Measurements from ENCODE around the gene MARCHF2.

The MARCHF2 gene

DNA sequence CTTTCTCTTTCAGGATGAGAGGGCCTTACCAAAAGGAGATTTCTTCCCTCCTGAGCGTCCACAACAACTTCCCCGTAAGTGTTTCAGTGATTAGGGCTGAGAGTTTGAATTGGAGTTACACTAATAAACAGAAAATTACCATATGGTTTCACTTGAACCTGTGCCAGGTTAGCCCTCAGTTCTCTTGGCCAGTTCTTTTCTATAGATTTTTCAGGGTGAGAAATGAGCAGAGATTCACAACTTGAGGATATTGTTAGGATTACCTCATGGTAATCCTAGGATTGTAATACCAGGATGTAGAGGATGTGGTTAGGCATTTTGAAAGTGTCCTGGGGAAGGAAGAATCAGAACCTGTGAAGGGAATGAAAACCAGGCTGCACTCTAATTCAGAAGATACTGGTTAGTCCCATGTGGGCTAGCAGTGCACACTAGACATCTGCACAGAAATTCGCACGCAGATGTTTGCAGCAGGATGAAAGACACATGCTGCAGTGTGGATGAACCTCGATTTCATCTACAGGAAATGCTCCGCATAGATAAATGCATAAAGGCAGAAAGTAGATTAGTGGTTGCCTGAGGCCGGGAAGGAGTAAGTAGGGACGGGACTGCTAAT, 55.8 kb downstream of the MARCHF2 start:
- CTCF ChIA-PET, result no interaction called here
- TF ChIP-seq L3MBTL2 (conservative IDR thresholded peaks at IDR 0.05), result no peak
- no peak for TF ChIP-seq BHLHE40 (IDR thresholded peaks at IDR 0.05; ENCODE audit: borderline replicate concordance)
- no peak for TF ChIP-seq FOXK2 (IDR thresholded peaks at IDR 0.05)
- no peak for TF ChIP-seq NFRKB (IDR thresholded peaks at IDR 0.05)
- TF ChIP-seq SP1 (IDR thresholded peaks at IDR 0.05), result no peak
- no peak for TF ChIP-seq SUZ12 (IDR thresholded peaks at IDR 0.05)
- no peak for TF ChIP-seq LEF1 (IDR thresholded peaks at IDR 0.05; ENCODE audit: borderline replicate concordance)
- TF ChIP-seq FOXA1 (IDR thresholded peaks at IDR 0.05), result no peak
- DNase-seq (ENCODE audit: extremely low spot score), result no peak
- POLR2A ChIA-PET, result no interaction called here

DNA sequence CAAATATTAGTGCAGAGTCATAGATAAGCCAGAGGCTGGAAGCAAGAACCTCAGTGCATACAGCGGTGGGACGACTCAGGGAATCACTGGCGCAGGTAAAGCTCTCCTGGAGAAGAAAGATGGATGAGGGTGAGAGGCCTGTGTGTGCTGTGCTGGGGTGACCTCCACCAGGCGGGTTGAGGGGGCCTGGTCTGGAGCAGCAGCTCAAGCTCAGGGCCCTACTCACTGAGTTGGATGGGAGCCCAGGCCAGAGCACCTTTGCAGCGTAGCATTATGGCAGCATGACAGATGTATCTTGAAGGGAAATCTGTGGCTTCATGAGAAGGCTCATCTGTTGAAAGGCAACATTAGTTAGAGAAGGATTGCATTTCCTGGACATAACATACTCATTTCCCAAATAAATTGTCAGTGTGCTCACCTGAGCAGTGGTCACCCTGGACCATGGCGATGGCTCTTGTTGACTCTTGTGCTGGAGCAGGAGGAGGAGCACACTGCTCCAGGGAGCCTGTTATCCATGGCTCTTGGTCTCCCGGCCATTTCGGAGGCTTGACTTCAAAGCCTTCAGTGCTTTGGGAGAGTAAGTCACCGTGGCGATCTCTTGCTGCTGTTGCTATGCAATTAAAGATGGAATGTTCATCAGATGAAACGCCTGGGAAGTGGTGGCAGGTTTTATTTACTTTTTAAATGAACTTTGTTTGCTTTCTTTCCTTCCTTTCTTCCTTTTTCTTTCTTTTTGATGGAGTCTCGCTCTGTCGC, 56.7 kb downstream of the MARCHF2 start:
- CTCF ChIA-PET, result interaction anchor here (0.6 kb wide), 1 partner anchor 111 kb away, joined by 3 read pairs; no protein-coding TSS in a partner anchor
- POLR2A ChIA-PET, result no interaction called here
- no peak for DNase-seq (ENCODE audit: extremely low spot score)
- no peak for TF ChIP-seq TARDBP (IDR thresholded peaks at IDR 0.05)
- TF ChIP-seq, protein P1, sequence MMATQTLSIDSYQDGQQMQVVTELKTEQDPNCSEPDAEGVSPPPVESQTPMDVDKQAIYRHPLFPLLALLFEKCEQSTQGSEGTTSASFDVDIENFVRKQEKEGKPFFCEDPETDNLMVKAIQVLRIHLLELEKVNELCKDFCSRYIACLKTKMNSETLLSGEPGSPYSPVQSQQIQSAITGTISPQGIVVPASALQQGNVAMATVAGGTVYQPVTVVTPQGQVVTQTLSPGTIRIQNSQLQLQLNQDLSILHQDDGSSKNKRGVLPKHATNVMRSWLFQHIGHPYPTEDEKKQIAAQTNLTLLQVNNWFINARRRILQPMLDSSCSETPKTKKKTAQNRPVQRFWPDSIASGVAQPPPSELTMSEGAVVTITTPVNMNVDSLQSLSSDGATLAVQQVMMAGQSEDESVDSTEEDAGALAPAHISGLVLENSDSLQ (IDR thresholded peaks at IDR 0.05), result no peak
- no peak for TF ChIP-seq HDGF (IDR thresholded peaks at IDR 0.05; ENCODE audit: borderline replicate concordance)
- TF ChIP-seq SUZ12 (IDR thresholded peaks at IDR 0.05), result no peak
- TF ChIP-seq LEF1 (IDR thresholded peaks at IDR 0.05; ENCODE audit: borderline replicate concordance), result no peak
- TF ChIP-seq ARNT (IDR thresholded peaks at IDR 0.05), result no peak
- no peak for TF ChIP-seq FOXA1 (IDR thresholded peaks at IDR 0.05)
- TF ChIP-seq FOXK2 (IDR thresholded peaks at IDR 0.05), result no peak
- no peak for TF ChIP-seq SP1 (IDR thresholded peaks at IDR 0.05)
- no peak for TF ChIP-seq L3MBTL2 (conservative IDR thresholded peaks at IDR 0.05)
- TF ChIP-seq FOXM1 (IDR thresholded peaks at IDR 0.05; ENCODE audit: borderline replicate concordance), result no peak
- TF ChIP-seq NFRKB (IDR thresholded peaks at IDR 0.05), result no peak

DNA sequence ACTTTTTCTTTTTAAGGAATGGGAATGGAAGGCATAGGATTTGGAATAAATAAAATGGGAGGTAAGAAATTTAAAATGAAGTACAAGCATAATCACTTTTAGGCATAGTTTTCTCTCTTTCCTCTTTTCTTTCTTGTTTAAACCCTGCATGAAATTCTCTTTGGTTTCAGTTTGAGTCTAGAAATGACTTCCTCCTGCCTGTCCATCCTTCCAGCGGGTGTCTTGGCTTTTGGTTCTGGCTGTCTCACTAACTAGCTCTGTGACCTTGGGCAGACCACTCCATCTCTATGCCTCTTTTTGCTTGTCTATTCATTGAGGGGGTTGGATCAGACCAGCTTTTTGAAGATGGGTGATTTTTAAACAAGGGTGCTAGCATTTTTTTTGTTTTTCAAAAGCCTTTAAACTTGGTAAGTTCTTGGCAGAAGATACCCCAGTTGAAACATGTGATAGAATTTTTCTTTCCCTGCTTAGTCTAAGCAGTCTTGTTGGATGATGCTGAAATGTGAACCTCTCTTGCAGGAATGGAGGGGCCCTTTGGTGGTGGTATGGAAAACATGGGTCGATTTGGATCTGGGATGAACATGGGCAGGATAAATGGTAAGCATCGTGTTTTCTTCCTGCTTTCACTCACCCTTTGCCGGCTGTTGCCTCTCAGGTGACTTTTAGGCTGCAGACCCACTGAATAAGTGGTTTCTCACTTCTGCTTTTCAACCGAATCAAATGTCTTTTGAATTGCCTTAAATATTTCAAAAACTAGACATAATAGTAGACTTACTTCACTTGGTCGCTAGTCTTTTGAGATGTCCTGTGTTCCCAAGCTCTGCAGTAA, 60.8 kb downstream of the MARCHF2 start:
- POLR2A ChIA-PET, result no interaction called here
- CTCF ChIA-PET, result no interaction called here
- TF ChIP-seq FOXA1 (IDR thresholded peaks at IDR 0.05) (no peak), TARDBP (IDR thresholded peaks at IDR 0.05) (no peak), ELF4 (IDR thresholded peaks at IDR 0.05) (no peak), FOXK2 (IDR thresholded peaks at IDR 0.05) (no peak), NFRKB (IDR thresholded peaks at IDR 0.05) (no peak), FOXM1 (IDR thresholded peaks at IDR 0.05; ENCODE audit: borderline replicate concordance) (no peak), SUZ12 (IDR thresholded peaks at IDR 0.05) (no peak), ZNF384 (IDR thresholded peaks at IDR 0.05) (no peak), CTBP1 (IDR thresholded peaks at IDR 0.05; ENCODE audit: borderline replicate concordance) (no peak), BHLHE40 (IDR thresholded peaks at IDR 0.05; ENCODE audit: borderline replicate concordance) (no peak)
- no peak for DNase-seq (ENCODE audit: extremely low spot score)

DNA sequence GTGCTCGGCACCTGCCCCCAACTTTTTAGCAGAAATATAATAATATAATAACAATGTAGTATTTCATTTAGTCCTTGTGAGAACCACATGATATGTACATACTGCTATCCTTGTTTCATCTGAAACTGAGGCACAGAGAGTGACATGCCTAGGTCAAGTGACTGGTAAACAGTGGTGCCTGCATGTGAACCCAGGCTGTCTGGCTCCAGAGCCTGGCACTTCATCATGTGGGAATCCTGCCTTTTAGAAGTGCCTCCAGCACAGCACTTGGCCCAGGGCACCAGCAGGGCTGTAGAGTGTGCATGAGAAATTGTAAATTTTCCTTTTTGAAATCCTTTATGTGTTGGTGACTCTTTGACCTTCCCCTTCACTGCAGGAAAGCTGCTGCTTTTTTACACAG, 61.9 kb downstream of the MARCHF2 start:
- ChIA-PET POLR2A (no interaction called here), CTCF (no interaction called here)
- TF ChIP-seq FOXM1 (IDR thresholded peaks at IDR 0.05; ENCODE audit: borderline replicate concordance) (no peak), LEF1 (IDR thresholded peaks at IDR 0.05; ENCODE audit: borderline replicate concordance) (no peak), ZNF384 (IDR thresholded peaks at IDR 0.05) (no peak), ELF4 (IDR thresholded peaks at IDR 0.05) (no peak), TARDBP (IDR thresholded peaks at IDR 0.05) (no peak), L3MBTL2 (conservative IDR thresholded peaks at IDR 0.05) (no peak), SP1 (IDR thresholded peaks at IDR 0.05) (no peak), BHLHE40 (IDR thresholded peaks at IDR 0.05; ENCODE audit: borderline replicate concordance) (no peak), FOXK2 (IDR thresholded peaks at IDR 0.05) (no peak), FOXA1 (IDR thresholded peaks at IDR 0.05) (no peak)
- DNase-seq (ENCODE audit: extremely low spot score), result no peak

DNA sequence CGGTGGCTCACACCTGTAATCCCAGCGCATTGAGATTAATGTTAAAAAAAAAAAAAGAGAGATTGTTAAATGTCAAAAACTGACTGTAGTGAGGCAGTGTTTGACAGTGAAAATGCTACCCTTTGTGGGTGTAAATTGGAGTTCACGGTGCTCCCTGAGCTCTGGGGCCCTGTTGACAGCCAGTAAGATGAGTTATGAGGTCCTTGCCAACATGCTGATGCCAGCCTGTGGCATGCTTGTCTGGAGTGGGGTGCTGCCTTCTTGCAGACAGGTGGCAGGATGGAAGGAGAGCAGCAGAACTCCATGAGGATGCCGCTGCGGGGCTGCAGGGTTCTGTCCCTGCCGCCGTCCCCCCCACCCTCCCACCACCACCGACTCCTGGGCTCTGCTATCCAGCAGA, 63.4 kb downstream of the MARCHF2 start:
- TF ChIP-seq ELF4 (IDR thresholded peaks at IDR 0.05) (no peak), ZNF384 (IDR thresholded peaks at IDR 0.05) (no peak), SP1 (IDR thresholded peaks at IDR 0.05) (no peak), FOXM1 (IDR thresholded peaks at IDR 0.05; ENCODE audit: borderline replicate concordance) (no peak), FOXA1 (IDR thresholded peaks at IDR 0.05) (no peak), NFRKB (IDR thresholded peaks at IDR 0.05) (no peak), LEF1 (IDR thresholded peaks at IDR 0.05; ENCODE audit: borderline replicate concordance) (no peak), CTBP1 (IDR thresholded peaks at IDR 0.05; ENCODE audit: borderline replicate concordance) (no peak), BHLHE40 (IDR thresholded peaks at IDR 0.05; ENCODE audit: borderline replicate concordance) (no peak)
- TF ChIP-seq, protein P1 (IDR thresholded peaks at IDR 0.05), result no peak
- CTCF ChIA-PET, result no interaction called here
- no peak for DNase-seq (ENCODE audit: extremely low spot score)
- POLR2A ChIA-PET, result no interaction called here

DNA sequence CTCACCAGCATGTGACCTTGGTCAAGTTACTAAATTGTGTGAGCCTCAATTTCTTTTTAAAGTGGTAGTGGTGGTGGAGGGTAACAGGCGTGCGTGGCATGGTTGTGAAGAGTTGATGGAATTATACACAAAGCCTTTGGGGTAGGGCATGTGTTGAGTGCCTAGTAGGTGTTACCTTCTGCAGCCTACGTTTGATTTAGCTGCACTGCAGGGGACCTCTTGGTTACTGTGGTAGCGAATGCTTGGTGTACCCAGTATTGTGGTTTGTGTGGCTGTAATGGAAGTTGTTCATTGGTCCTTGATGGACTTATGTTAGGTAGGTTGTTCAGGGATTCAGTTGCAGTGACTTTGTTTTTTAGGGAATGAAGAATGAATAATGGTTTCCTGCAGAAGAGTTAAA, 64.8 kb downstream of the MARCHF2 start:
- no peak for DNase-seq (ENCODE audit: extremely low spot score)
- TF ChIP-seq NFRKB (IDR thresholded peaks at IDR 0.05) (no peak), CTBP1 (IDR thresholded peaks at IDR 0.05; ENCODE audit: borderline replicate concordance) (no peak), ARNT (IDR thresholded peaks at IDR 0.05) (no peak), L3MBTL2 (conservative IDR thresholded peaks at IDR 0.05) (no peak), ZNF384 (IDR thresholded peaks at IDR 0.05) (no peak), FOXK2 (IDR thresholded peaks at IDR 0.05) (no peak), BHLHE40 (IDR thresholded peaks at IDR 0.05; ENCODE audit: borderline replicate concordance) (no peak), FOXA1 (IDR thresholded peaks at IDR 0.05) (no peak), SP1 (IDR thresholded peaks at IDR 0.05) (no peak), HDGF (IDR thresholded peaks at IDR 0.05; ENCODE audit: borderline replicate concordance) (no peak), TARDBP (IDR thresholded peaks at IDR 0.05) (no peak), LEF1 (IDR thresholded peaks at IDR 0.05; ENCODE audit: borderline replicate concordance) (no peak), FOXM1 (IDR thresholded peaks at IDR 0.05; ENCODE audit: borderline replicate concordance) (no peak), SUZ12 (IDR thresholded peaks at IDR 0.05) (no peak), ELF4 (IDR thresholded peaks at IDR 0.05) (no peak)
- TF ChIP-seq, protein P1 (IDR thresholded peaks at IDR 0.05), result no peak
- POLR2A ChIA-PET, result interaction anchor here (1.6 kb wide), 1 partner anchor 36 kb away, joined by 5 read pairs; the partner anchor contains the start of gene ZNF414
- CTCF ChIA-PET, result no interaction called here
